ENCODE measurements around the gene SLC11A1.

GRCh38 chr2:218436992-218437391 is 54.9 kb downstream of the SLC11A1 start:
- TF ChIP-seq POLR2A (IDR thresholded peaks at IDR 0.05; ENCODE audit: low read depth, low read length) (no peak), POLR2AphosphoS5 (IDR thresholded peaks at IDR 0.05; ENCODE audit: low read depth, low read length) (no peak), POU2F2 (IDR thresholded peaks at IDR 0.05; ENCODE audit: low read depth, low read length) (no peak), TAF1 (IDR thresholded peaks at IDR 0.05; ENCODE audit: low read depth, low read length) (no peak), PAX5 (IDR thresholded peaks at IDR 0.05; ENCODE audit: insufficient read depth, low read length, severe bottlenecking) (no peak)

Data from GM12891 (cell line).